ENCODE data around the gene TSPAN11.

GRCh38 chr12:31033146-31033545 is 106.6 kb downstream of the TSPAN11 start:
- TF ChIP-seq POLR2AphosphoS5 (IDR thresholded peaks at IDR 0.05; ENCODE audit: low read depth, low read length) = no peak
- TF ChIP-seq POLR2A (IDR thresholded peaks at IDR 0.05; ENCODE audit: low read depth, low read length) = no peak
- no peak for TF ChIP-seq TAF1 (IDR thresholded peaks at IDR 0.05; ENCODE audit: borderline replicate concordance, low read depth, low read length)
